MM.1S (cell line): ENCODE data around the gene ATM.

Source experiments
- CTCF ChIP-seq: fragments of 300-600 bp; sonication (generic); IDR thresholded peaks from 2 replicates; pipeline ENCODE4 v1.5.1; 2016; ENCODE audit warnings: antibody characterized with exemption, low read length, mixed read lengths
- EZH2 ChIP-seq: fragments of 300-600 bp; sonication (generic); optimal IDR thresholded peaks from 2 replicates; pipeline ENCODE3; 2017; ENCODE audit warnings: low read depth, mild to moderate bottlenecking, antibody characterized with exemption, low read length, mixed read lengths
- EZH2phosphoT487 ChIP-seq: fragments of 300-600 bp; sonication (generic); IDR thresholded peaks from 2 replicates; pipeline ENCODE4 v1.6.1; 2018; ENCODE audit warnings: antibody characterized with exemption, low read length

GRCh38 chr11:108196901-108197300, 26.0 kb upstream of the ATM start:
- TF ChIP-seq CTCF (no peak), EZH2 (no peak), EZH2phosphoT487 (no peak)
